Mucosa of rectum (tissue), 2 donors: ENCODE data around the gene RAB11FIP3.

Source experiments
- H3K27ac ChIP-seq, 2 donors: one replicate each; pipeline ENCODE4 v1.7.0; 2013; ENCODE audit warnings: inconsistent platforms in 2 of 2, low read depth in 2 of 2, low read length in 2 of 2
- H3K27me3 ChIP-seq, 2 donors: one replicate each; pipeline ENCODE4 v1.7.0; 2013; ENCODE audit warnings: low read length in 2 of 2; ENCODE audit not compliant: control insufficient read depth in 2 of 2, insufficient read depth in 2 of 2
- H3K36me3 ChIP-seq, 2 donors: one replicate each; pipeline ENCODE4 v1.7.0; 2013; ENCODE audit warnings: low read length in 2 of 2; ENCODE audit not compliant: control insufficient read depth in 2 of 2, insufficient read depth in 2 of 2
- H3K4me1 ChIP-seq, 2 donors: one replicate each; pipeline ENCODE4 v1.7.0; 2013; ENCODE audit warnings: low read length in 2 of 2, mild to moderate bottlenecking in 1 of 2; ENCODE audit not compliant: control insufficient read depth in 2 of 2, insufficient read depth in 2 of 2
- H3K4me3 ChIP-seq, 2 donors: one replicate each; pipeline ENCODE4 v1.7.0; 2013; ENCODE audit warnings: low read length in 2 of 2
- H3K9ac ChIP-seq, 2 donors: one replicate each; pipeline ENCODE4 v1.7.0; 2013; ENCODE audit warnings: low read length in 2 of 2, low read depth in 1 of 2, mild to moderate bottlenecking in 1 of 2
- H3K9me3 ChIP-seq, 2 donors: one replicate each; pipeline ENCODE4 v1.7.0; 2013; ENCODE audit warnings: low read length in 2 of 2; ENCODE audit not compliant: control insufficient read depth in 2 of 2
- donor health status: healthy.
- donor health status: Normal muscosa, but diverticular disease.

RAB11FIP3 gene

GRCh38 chr16:534135-534534, 108.7 kb downstream of the RAB11FIP3 start:
- H3K4me3 ChIP-seq: peak overlapping the region; percentile 58 to 62
- peak overlapping the region; percentile 92 to 95 for H3K27ac ChIP-seq
- peaks cover 33 to 49% of the 10 kb centered on the region in 2 donors for H3K4me1 ChIP-seq
- H3K27me3 ChIP-seq: no peaks in the 10 kb centered on the region
- peak overlapping the region; percentile 60 to 80 for H3K9ac ChIP-seq
- no peaks in the 10 kb centered on the region for H3K9me3 ChIP-seq
- H3K36me3 ChIP-seq: peaks cover 7 to 20% of the 10 kb centered on the region in 2 donors

DNA sequence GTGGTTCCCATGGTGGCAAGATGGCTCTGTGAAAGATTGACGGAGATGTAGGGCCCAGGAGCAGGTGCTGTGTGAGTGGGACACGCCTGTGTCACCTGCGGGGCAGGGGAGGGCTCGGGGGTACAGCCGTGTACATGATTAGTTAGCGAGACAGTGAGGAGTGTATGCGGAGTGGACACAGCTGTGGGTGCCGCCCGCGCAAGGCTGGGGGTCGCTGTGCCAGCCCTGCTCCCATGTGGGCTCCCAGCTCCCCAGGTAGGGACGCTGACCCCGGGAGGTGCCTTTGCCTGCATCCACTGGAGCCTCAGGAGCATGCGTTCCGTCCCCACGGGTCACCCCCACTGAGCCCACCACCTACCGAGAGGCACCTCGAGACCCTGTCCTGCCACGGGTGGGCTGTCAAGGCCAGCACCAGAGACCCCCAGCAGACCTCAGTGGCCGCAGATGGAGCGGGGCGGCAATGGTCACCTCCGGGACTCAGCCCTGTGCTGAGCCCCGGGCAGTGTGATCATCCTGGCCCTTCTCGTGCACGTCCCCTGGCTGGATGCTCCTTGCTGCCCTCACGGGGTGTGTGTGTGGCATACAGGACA, 109.5 kb downstream of the RAB11FIP3 start:
- H3K9ac ChIP-seq: peak overlapping the region; percentile 9 to 80
- H3K4me1 ChIP-seq: peaks cover 24 to 41% of the 10 kb centered on the region in 2 donors

DNA sequence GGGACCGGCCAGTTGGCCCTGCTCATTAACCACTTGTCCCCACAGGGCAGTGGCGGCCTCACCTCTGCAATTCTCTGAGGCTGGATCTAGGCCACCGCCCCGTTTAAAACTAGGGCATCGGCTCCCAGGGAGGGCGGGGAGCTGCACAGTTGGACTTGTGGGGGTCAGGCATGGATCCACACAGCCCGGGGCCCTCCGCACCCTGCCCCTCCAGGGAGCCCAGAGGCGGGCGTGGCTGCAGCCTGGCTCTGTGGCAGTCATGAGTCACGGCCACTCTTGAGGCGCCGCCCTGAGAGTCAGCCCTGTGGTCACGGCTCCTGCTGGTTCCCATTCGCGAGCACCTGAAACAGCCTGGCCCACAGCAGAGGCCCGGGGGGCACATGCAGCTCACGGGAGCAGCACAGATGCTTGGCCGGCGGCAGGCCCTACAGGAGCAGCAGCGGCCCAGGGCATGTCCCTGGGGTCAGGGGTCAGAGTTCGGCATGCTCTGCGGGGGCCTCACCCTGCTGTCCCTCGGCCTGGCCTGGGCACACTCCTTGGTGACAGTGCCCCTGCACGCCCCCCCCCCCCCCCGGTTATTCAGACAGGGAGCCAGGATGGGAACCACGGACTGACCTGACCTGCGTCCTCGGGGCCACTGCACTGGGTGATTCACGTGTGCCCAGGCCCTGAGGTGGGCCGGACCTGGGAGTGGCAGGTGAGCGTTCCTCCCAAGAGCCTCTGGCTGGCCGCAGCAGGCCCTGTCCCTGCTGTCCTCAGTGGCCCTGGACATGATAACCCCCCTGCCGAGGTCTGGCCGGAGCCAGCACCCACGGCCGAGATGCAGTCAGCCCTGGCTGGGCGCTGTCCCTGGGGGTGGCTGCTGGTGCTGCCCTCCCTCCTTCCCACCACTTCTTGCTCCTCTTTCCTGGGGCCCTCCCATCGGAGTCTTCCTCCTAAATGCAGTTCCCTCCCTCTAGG, 110.3 kb downstream of the RAB11FIP3 start:
- Histone ChIP-seq H3K4me3 (peak overlapping the region in 1 of 2 donors; percentile 58), H3K9me3 (no peaks in the 10 kb centered on the region), H3K4me1 (peaks cover 17 to 33% of the 10 kb centered on the region in 2 donors), H3K36me3 (peaks cover 7 to 19% of the 10 kb centered on the region in 2 donors), H3K27ac (peak overlapping the region; percentile 92 to 95), H3K27me3 (no peaks in the 10 kb centered on the region), H3K9ac (peak overlapping the region in 1 of 2 donors; percentile 80)

More for the DNA sequence above, 109.5 kb downstream of the RAB11FIP3 start:
- H3K36me3 ChIP-seq: peaks cover 7 to 19% of the 10 kb centered on the region in 2 donors
- no peaks in the 10 kb centered on the region for H3K27me3 ChIP-seq
- H3K27ac ChIP-seq: peak overlapping the region; percentile 92 to 95
- peak overlapping the region; percentile 58 to 62 for H3K4me3 ChIP-seq
- no peaks in the 10 kb centered on the region for H3K9me3 ChIP-seq

- Histone ChIP-seq H3K4me1 (peaks cover 16 to 30% of the 10 kb centered on the region in 2 donors), H3K4me3 (no peak overlapping the region), H3K27me3 (no peaks in the 10 kb centered on the region), H3K36me3 (peaks cover 10 to 23% of the 10 kb centered on the region in 2 donors), H3K27ac (no peak overlapping the region), H3K9me3 (no peaks in the 10 kb centered on the region), H3K9ac (no peak overlapping the region)
Measured at GRCh38 chr16:536746-537145, 111.3 kb downstream of the RAB11FIP3 start.

DNA sequence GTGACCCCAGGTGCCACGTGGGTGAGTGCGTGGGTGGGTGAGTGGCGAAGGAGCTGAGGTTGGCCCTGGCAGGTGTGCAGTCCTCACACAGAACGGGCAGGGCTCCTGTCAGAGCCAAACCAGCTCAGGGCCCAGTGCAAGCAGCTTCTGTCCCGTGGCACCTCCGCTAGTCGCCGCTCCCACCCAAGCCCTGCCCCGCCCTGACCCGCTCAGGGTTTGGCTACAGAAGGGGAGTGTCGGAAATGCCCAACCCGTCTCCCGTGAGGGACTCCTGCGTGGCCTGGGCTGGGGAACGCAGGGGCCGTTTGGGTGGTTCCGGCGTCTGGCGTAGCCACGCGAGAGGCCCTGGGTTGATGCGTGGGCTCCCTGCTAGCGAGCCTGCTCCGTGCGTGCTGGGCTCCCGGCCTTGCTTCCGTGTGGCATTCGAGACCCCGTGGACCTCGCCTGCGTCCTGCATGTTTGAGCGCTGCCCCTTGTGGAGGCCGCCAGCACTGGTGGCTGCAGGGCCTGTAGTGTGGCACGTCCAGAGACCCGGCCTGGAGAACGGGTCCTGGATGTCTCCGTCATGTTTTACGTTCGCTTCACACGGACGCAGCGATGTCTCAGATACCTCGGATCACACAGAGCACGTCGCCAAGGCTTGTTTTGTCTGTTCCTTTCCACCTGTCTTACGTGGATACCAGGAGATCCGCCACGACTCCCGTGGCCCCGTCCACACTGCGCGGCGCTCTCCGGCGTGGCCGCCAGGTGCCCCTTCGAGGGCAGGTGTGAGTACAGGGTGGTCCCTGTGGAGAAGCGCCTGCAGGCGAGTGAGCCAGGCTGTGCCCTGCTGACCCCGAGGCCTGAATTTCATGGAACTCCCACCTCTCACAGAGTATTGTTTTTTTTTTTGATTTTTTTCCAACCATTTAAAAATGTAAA, 112.2 kb downstream of the RAB11FIP3 start:
- peaks cover 10 to 26% of the 10 kb centered on the region in 2 donors for H3K36me3 ChIP-seq
- H3K27me3 ChIP-seq: no peaks in the 10 kb centered on the region
- no peak overlapping the region for H3K27ac ChIP-seq

GRCh38 chr16:539901-540530, 114.6 kb downstream of the RAB11FIP3 start:
- H3K27ac ChIP-seq: no peak overlapping the region
- H3K9ac ChIP-seq: no peak overlapping the region
- no peaks in the 10 kb centered on the region for H3K9me3 ChIP-seq
- peaks cover 6 to 12% of the 10 kb centered on the region in 2 donors for H3K4me1 ChIP-seq
- H3K27me3 ChIP-seq: no peaks in the 10 kb centered on the region
- H3K36me3 ChIP-seq: peaks cover 10 to 26% of the 10 kb centered on the region in 2 donors
- no peak overlapping the region for H3K4me3 ChIP-seq

More for the DNA sequence above, 112.2 kb downstream of the RAB11FIP3 start:
- Histone ChIP-seq H3K9ac (no peak overlapping the region), H3K4me1 (peaks cover 16 to 30% of the 10 kb centered on the region in 2 donors), H3K9me3 (no peaks in the 10 kb centered on the region), H3K4me3 (no peak overlapping the region)

DNA sequence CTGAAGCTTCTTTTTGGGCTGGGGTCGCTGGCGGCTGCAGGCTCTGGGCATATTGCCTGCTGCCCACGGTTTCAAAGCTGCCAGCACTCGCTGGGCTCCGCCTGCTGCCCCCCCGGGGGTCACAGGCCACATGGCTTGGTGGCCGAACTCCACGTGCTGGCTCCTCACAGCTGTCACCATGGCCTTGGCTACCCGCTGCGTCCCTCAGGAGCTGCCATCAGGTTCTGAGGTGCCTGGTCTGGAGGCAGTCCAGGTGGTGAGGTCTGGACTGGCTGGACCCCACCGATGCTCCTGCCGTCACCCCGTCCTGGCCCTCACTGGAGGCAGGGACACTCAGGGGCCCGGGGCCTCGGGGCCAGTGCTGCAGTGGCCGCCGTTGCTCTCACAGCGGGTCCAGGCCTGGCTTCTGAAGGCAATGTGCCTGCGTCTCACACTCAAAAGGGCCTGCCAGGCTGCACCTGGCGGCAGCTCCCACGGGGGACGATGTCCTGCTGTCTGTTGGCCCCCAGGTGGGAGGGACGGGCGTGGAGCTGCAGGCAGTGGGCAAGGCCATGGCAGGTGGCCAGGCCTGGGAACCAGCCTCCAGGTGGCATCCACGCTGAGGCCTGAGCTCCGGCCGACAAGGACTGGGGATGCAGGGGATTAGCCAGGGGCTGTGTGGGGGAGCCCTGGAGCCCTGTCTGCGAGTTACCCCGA, 115.3 kb downstream of the RAB11FIP3 start:
- Histone ChIP-seq H3K9me3 (no peaks in the 10 kb centered on the region), H3K4me3 (no peak overlapping the region), H3K27ac (no peak overlapping the region), H3K4me1 (peaks cover under 1 to 4% of the 10 kb centered on the region in 2 donors), H3K9ac (no peak overlapping the region), H3K36me3 (peaks cover 10 to 26% of the 10 kb centered on the region in 2 donors), H3K27me3 (no peaks in the 10 kb centered on the region)

- H3K4me1 ChIP-seq: no peaks in the 10 kb centered on the region
- H3K36me3 ChIP-seq: peaks cover 3 to 13% of the 10 kb centered on the region in 2 donors
- no peaks in the 10 kb centered on the region for H3K9me3 ChIP-seq
- H3K9ac ChIP-seq: no peak overlapping the region
- H3K4me3 ChIP-seq: no peak overlapping the region
- H3K27me3 ChIP-seq: no peaks in the 10 kb centered on the region
- H3K27ac ChIP-seq: no peak overlapping the region
Measured at GRCh38 chr16:543301-544164, 118.1 kb downstream of the RAB11FIP3 start.
